Heart left ventricle (tissue), 16 donors: ENCODE data around the gene HOXB1. TPM values are rescaled to one million over a fixed set of nuclear protein-coding genes. Genes with fewer than 3 reads are reported as not detected.
A peak's percentile ranks its signal among the peaks of the same experiment; 100 is the strongest.
"Not testable (repeated sequence)": the region's sequence is repeated elsewhere in the genome, so short reads cannot be mapped to it uniquely, and the experiment has no call there.

ENCODE experiments used
- ATAC-seq, 4 donors: fragments of 200-7000 bp; cut with Tn5 transposase; one replicate each; pipeline ENCODE4 v1.9.1; 2020 to 2022; ENCODE audit warnings: moderate library complexity in 4 of 4, mild to moderate bottlenecking in 3 of 4, moderate number of reproducible peaks in 1 of 4
- DNase-seq, 5 donors: peaks; one replicate each; pipeline ENCODE4 v3.0.0-alpha.2; 2020
- H3K27ac ChIP-seq, 12 donors: fragments of 200-600 bp; sonication (generic) in 4 of 12; one replicate each; pipeline versions ENCODE4 v1.5.0 to v1.8.0; 2016 to 2022; ENCODE audit warnings: mild to moderate bottlenecking in 2 of 12
- H3K27me3 ChIP-seq, 9 donors: fragments of 200-600 bp; sonication (generic) in 2 of 9; one replicate each; pipeline versions ENCODE4 v1.5.1 to v1.8.0; 2016 to 2022; ENCODE audit warnings: mild to moderate bottlenecking in 3 of 9
- H3K36me3 ChIP-seq, 9 donors: fragments of 200-600 bp; sonication (generic) in 2 of 9; one replicate each; pipeline versions ENCODE4 v1.5.0 to v1.8.0; 2018 to 2022; ENCODE audit warnings: mild to moderate bottlenecking in 2 of 9
- H3K4me1 ChIP-seq, 12 donors: fragments of 200-600 bp; sonication (generic) in 4 of 12; one replicate each; pipeline versions ENCODE4 v1.5.0 to v1.8.0; 2016 to 2022; ENCODE audit warnings: mild to moderate bottlenecking in 3 of 12
- H3K4me3 ChIP-seq, 12 donors: fragments of 200-600 bp; sonication (generic) in 4 of 12; one replicate each; pipeline versions ENCODE4 v1.5.0 to v1.8.0; 2017 to 2022; ENCODE audit warnings: mild to moderate bottlenecking in 9 of 12, moderate library complexity in 4 of 12
- H3K9me3 ChIP-seq, 12 donors: fragments of 200-600 bp; sonication (generic) in 4 of 12; one replicate each; pipeline versions ENCODE4 v1.5.0 to v1.8.0; 2016 to 2022; ENCODE audit warnings: mild to moderate bottlenecking in 1 of 12
- POLR2A ChIP-seq, 2 donors: fragments of 450-650 bp; IDR thresholded peaks; one replicate each; pipeline ENCODE4 v1.6.1; 2017; ENCODE audit warnings: antibody characterized with exemption in 2 of 2, mild to moderate bottlenecking in 2 of 2, moderate library complexity in 2 of 2
- WGBS, 4 donors: extraction: QIAGEN DNeasy Blood & Tissue Kit in 2 of 4; methylation state at CpG; one replicate each; pipeline versions ENCODE4 v1.1.5 to v1.1.7; 2013 to 2018; 5-methylcytosine and 5-hydroxymethylcytosine counted together
- intact Hi-C, 10 donors: fragments of 100-400 bp; cut with DNase I; formaldehyde crosslinking; loops; one replicate each; pipeline versions ENCODE4 v1.11.1 to v1.14.2; 2022
- polyA plus RNA-seq, 2 donors: library from polyadenylated mRNA; stranded (reverse); fragments of 200-250 nt; gene quantifications; one replicate each; pipeline ENCODE4 v1.2.3, GENCODE V29; 2013
- total RNA-seq, 9 donors: library from RNA; depleted of rRNA in 2 of 9; stranded (reverse); fragments of >200 nt in 2 of 9; fragmentation: NEBNext Ultra II Directional in 3 of 9; extraction: Animal tissue kit (Norgen Biotek cat#: 25700) in 3 of 9; gene quantifications; one replicate each; pipeline versions ENCODE4 v1.1.0 to v1.2.4, GENCODE V29; 2016 to 2023
- TF ChIP-seq, protein P1 (sequence below), 12 donors: fragments of 200-600 bp; sonication (generic) in 4 of 12; IDR thresholded peaks; one replicate each; pipeline versions ENCODE4 v1.5.0 to v1.8.0; 2018 to 2022; ENCODE audit warnings: antibody characterized with exemption in 12 of 12, mild to moderate bottlenecking in 5 of 12
- donor health status: ischemic (EF 13 %, LVEDD 7.1; RV severe dilation, severe dysfunction).
- donor health status: healthy with polysubstance abuse.
- donor health status: DM: no; HTN: yes; CAD: no.
- donor health status: DM: no; HTN: no; CAD: no.
- donor health status: ischemic (EF 25% LVEDD 6.9; RV normal size, moderate dysfunction).
- donor health status: ischemic (EF 25% LVEDD 5.7; RV mildly dilated, moderate dysfunction).
- donor health status: healthy.
- donor health status: DM: yes; HTN: yes; CAD: no.
- donor health status: ischemic (EF 35%, LVEDD 5.7; RV mildly dilated, moderate dysfunction).
- donor health status: nonischemic (EF 11% LVEDD 7.7; RV severe dilation, severe dysfunction).
- donor health status: DM: yes; HTN: yes; CAD: no.
- donor health status: PGD.
- donor health status: ischemic (EF 29% LVEDD 5.4; RV normal size, mild dysfunction).
- donor health status: nonischemic (EF 23%, LVEDD 6.1; RV moderate dilation, normal function).

The HOXB1 gene
- total and polyA plus RNA-seq, 11 donors = not detected

- Histone ChIP-seq H3K36me3 (no peaks in the 10 kb centered on the region), H3K4me1 (peaks cover 0 to 18% (median 5%) of the 10 kb centered on the region in 12 donors), H3K4me3 (no peak overlapping the region), H3K27me3 (peaks cover 0 to 83% (median 31%) of the 10 kb centered on the region in 9 donors), H3K9me3 (no peaks in the 10 kb centered on the region), H3K27ac (peak overlapping the region in 1 of 12 donors; percentile 90)
- intact Hi-C loops = no loop called here
- 83 to 99% (median 91%) methylated on average over 4 of the region's 4 CpGs for WGBS, 4 donors
- DNase-seq = no peak
- ATAC-seq = no peak
- TF ChIP-seq, protein P1, sequence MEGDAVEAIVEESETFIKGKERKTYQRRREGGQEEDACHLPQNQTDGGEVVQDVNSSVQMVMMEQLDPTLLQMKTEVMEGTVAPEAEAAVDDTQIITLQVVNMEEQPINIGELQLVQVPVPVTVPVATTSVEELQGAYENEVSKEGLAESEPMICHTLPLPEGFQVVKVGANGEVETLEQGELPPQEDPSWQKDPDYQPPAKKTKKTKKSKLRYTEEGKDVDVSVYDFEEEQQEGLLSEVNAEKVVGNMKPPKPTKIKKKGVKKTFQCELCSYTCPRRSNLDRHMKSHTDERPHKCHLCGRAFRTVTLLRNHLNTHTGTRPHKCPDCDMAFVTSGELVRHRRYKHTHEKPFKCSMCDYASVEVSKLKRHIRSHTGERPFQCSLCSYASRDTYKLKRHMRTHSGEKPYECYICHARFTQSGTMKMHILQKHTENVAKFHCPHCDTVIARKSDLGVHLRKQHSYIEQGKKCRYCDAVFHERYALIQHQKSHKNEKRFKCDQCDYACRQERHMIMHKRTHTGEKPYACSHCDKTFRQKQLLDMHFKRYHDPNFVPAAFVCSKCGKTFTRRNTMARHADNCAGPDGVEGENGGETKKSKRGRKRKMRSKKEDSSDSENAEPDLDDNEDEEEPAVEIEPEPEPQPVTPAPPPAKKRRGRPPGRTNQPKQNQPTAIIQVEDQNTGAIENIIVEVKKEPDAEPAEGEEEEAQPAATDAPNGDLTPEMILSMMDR (IDR thresholded peaks at IDR 0.05) = no peak
- no peak for TF ChIP-seq POLR2A (IDR thresholded peaks at IDR 0.05)
Observed at GRCh38 chr17:48539177-48539576, 8.4 kb upstream of the HOXB1 start.

DNA sequence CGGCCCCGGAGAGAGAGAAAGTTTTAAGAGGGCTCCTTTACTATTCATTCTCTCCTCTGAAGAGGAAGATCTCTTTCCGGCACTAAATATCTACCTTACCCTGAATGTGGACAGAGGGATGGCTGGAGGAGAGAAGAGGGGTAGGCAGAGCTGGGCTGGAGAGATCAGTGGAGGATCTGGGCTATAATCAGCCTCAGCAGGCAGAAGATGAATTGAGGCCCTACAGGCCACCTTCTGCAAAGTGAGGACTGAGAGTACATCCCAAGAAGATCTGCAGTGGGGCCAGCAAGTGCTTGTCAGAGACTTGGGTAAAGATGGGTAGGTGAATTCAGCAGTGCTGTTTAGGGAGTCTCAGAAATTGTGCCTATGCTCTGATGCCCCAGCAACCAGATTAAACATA lies 6.5 kb upstream of the HOXB1 start:
- peaks cover 0 to 14% (median 4%) of the 10 kb centered on the region in 12 donors for H3K4me1 ChIP-seq
- H3K9me3 ChIP-seq = no peaks in the 10 kb centered on the region
- TF ChIP-seq, protein P1 (IDR thresholded peaks at IDR 0.05) = no peak
- TF ChIP-seq POLR2A (IDR thresholded peaks at IDR 0.05) = no peak
- no peak for DNase-seq
- H3K27ac ChIP-seq = no peak overlapping the region
- intact Hi-C loops = no loop called here
- H3K4me3 ChIP-seq = no peak overlapping the region
- no peak for ATAC-seq
- peaks cover 0 to 79% (median 21%) of the 10 kb centered on the region in 9 donors for H3K27me3 ChIP-seq
- H3K36me3 ChIP-seq = no peaks in the 10 kb centered on the region
- 89 to 93% (median 92%) methylated on average over 3 of the region's 3 CpGs for WGBS, 4 donors

- intact Hi-C loops, DNase-seq, H3K4me1 ChIP-seq, ATAC-seq, H3K4me3 ChIP-seq, H3K36me3 ChIP-seq, H3K27ac ChIP-seq, H3K9me3 ChIP-seq: not testable (repeated sequence)
- peaks cover 0 to 79% (median 18%) of the 10 kb centered on the region in 9 donors for H3K27me3 ChIP-seq
- WGBS, 4 donors = 85 to 94% (median 91%) methylated on average over 9 of the region's 9 CpGs
Observed at GRCh38 chr17:48535793-48536559, 5.2 kb upstream of the HOXB1 start.

- intact Hi-C loops = no loop called here
- Histone ChIP-seq H3K4me1 (no peaks in the 10 kb centered on the region), H3K27me3 (peaks cover 8 to 78% (median 28%) of the 10 kb centered on the region in 9 donors), H3K36me3 (no peaks in the 10 kb centered on the region), H3K27ac (no peak overlapping the region), H3K9me3 (no peaks in the 10 kb centered on the region), H3K4me3 (no peak overlapping the region)
- ATAC-seq (no peak), DNase-seq (no peak)
- WGBS, 4 donors = 70 to 78% (median 74%) methylated on average over 8 of the region's 8 CpGs
- no peak for TF ChIP-seq POLR2A (IDR thresholded peaks at IDR 0.05)
- TF ChIP-seq, protein P1 (IDR thresholded peaks at IDR 0.05) = no peak
Observed at GRCh38 chr17:48532261-48532660, 1.4 kb upstream of the HOXB1 start.
